Heart left ventricle (tissue), 13 donors: ENCODE measurements around the gene PRKCA.

ENCODE experiments used
- POLR2A ChIP-seq, 2 donors: fragments of 450-650 bp; IDR thresholded peaks; one replicate each; pipeline ENCODE4 v1.6.1; 2017; ENCODE audit warnings: antibody characterized with exemption in 2 of 2, mild to moderate bottlenecking in 2 of 2, moderate library complexity in 2 of 2
- TF ChIP-seq, protein P1 (sequence below), 12 donors: fragments of 200-600 bp; sonication (generic) in 4 of 12; IDR thresholded peaks; one replicate each; pipeline versions ENCODE4 v1.5.0 to v1.8.0; 2018 to 2022; ENCODE audit warnings: antibody characterized with exemption in 12 of 12, mild to moderate bottlenecking in 5 of 12
- donor health status: ischemic (EF 13 %, LVEDD 7.1; RV severe dilation, severe dysfunction).
- donor health status: DM: no; HTN: yes; CAD: no.
- donor health status: DM: no; HTN: no; CAD: no.
- donor health status: ischemic (EF 25% LVEDD 6.9; RV normal size, moderate dysfunction).
- donor health status: ischemic (EF 25% LVEDD 5.7; RV mildly dilated, moderate dysfunction).
- donor health status: ischemic (EF 35%, LVEDD 5.7; RV mildly dilated, moderate dysfunction).
- donor health status: nonischemic (EF 11% LVEDD 7.7; RV severe dilation, severe dysfunction).
- donor health status: DM: yes; HTN: yes; CAD: no.
- donor health status: PGD.
- donor health status: ischemic (EF 29% LVEDD 5.4; RV normal size, mild dysfunction).
- donor health status: nonischemic (EF 23%, LVEDD 6.1; RV moderate dilation, normal function).

DNA sequence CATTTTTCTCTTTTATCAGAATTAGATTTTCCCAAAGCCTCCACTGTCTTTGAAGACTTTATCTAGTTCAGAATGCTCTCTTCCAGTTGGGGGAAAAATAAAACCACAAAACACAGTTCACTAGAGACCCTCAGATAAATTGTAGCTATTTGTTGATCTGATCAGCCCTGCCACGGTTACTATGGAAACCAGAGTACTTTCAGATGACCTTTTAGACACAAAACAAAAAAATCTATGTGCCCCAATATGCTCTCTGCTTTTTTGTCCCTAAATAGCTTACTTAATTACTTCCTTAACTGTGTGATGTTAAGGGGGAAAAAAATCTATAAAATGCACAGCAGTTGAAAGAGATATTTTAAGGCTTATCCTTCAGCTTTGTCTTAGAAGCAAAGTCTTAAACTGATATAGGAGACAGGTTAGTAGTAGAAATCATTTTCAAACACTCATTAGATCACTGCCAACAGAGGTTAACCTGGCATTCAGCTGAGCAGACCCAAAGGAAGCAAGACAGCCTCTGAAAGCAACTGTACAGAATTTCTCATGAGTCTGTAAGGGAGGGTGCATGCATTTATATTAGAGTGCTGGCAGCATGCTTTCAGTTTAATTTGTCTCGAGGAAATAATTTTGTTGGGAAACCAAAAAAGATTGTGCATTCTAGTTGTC is 402.6 kb downstream of the PRKCA start:
- TF ChIP-seq, protein P1, sequence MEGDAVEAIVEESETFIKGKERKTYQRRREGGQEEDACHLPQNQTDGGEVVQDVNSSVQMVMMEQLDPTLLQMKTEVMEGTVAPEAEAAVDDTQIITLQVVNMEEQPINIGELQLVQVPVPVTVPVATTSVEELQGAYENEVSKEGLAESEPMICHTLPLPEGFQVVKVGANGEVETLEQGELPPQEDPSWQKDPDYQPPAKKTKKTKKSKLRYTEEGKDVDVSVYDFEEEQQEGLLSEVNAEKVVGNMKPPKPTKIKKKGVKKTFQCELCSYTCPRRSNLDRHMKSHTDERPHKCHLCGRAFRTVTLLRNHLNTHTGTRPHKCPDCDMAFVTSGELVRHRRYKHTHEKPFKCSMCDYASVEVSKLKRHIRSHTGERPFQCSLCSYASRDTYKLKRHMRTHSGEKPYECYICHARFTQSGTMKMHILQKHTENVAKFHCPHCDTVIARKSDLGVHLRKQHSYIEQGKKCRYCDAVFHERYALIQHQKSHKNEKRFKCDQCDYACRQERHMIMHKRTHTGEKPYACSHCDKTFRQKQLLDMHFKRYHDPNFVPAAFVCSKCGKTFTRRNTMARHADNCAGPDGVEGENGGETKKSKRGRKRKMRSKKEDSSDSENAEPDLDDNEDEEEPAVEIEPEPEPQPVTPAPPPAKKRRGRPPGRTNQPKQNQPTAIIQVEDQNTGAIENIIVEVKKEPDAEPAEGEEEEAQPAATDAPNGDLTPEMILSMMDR (IDR thresholded peaks at IDR 0.05) = no peak
- TF ChIP-seq POLR2A (IDR thresholded peaks at IDR 0.05) = no peak
